Kidney epithelial cell (primary cell): ENCODE results near the gene INTS1. TPM values are rescaled to one million over a fixed set of nuclear protein-coding genes. Genes with fewer than 3 reads are reported as not detected.

ENCODE experiments used
- DNase-seq: peaks from one replicate; pipeline ENCODE4 v3.0.0-alpha.2; 2010; ENCODE audit warnings: low read depth
- H3K27me3 ChIP-seq: 2 replicates; pipeline ENCODE4 v1.6.0; 2011; ENCODE audit warnings: low read length; ENCODE audit not compliant: control insufficient read depth, insufficient read depth
- H3K36me3 ChIP-seq: 2 replicates; pipeline ENCODE4 v1.5.1; 2011; ENCODE audit warnings: low read length; ENCODE audit not compliant: control insufficient read depth, insufficient read depth
- H3K4me3 ChIP-seq: 2 replicates; pipeline ENCODE4 v1.5.1; 2011; ENCODE audit warnings: low read depth, mild to moderate bottlenecking, control low read depth, low read length
- CTCF ChIP-seq: IDR thresholded peaks from 2 replicates; pipeline ENCODE4 v1.5.1; 2011; ENCODE audit warnings: mild to moderate bottlenecking, moderate library complexity, low read length, control low read depth, inconsistent platforms; ENCODE audit not compliant: insufficient read depth, poor library complexity, severe bottlenecking
- total RNA-seq: library from RNA; depleted of rRNA; stranded (reverse); fragments of >200 nt; gene quantifications from 2 replicates; pipeline ENCODE4 v1.2.3, GENCODE V29; 2015

The INTS1 gene
- total RNA-seq, 1 donor from 2014 or later = 84.3 TPM

- TF ChIP-seq CTCF = no peak
- DNase-seq = peak; percentile 71
- H3K27me3 ChIP-seq = no peaks in the 10 kb centered on the region
- H3K36me3 ChIP-seq = no peaks in the 10 kb centered on the region
- peak overlapping the region; percentile 21 for H3K4me3 ChIP-seq
These were observed 28.5 kb upstream of the INTS1 start for GRCh38 chr7:1532456-1533254.

GRCh38 chr7:1531979-1532455 is 27.8 kb upstream of the INTS1 start:
- no peaks in the 10 kb centered on the region for H3K27me3 ChIP-seq
- H3K4me3 ChIP-seq = peak overlapping the region; percentile 54
- TF ChIP-seq CTCF = no peak
- H3K36me3 ChIP-seq = no peaks in the 10 kb centered on the region
- no peak for DNase-seq

GRCh38 chr7:1531263-1531978 is 27.2 kb upstream of the INTS1 start:
- Histone ChIP-seq H3K36me3 (no peaks in the 10 kb centered on the region), H3K27me3 (peaks cover 2% of the 10 kb centered on the region), H3K4me3 (peak overlapping the region; percentile 54)
- DNase-seq = no peak
- no peak for TF ChIP-seq CTCF

GRCh38 chr7:1530946-1531262 is 26.7 kb upstream of the INTS1 start:
- Histone ChIP-seq H3K36me3 (no peaks in the 10 kb centered on the region), H3K4me3 (peak overlapping the region; percentile 54), H3K27me3 (peaks cover 3% of the 10 kb centered on the region)
- no peak for TF ChIP-seq CTCF
- DNase-seq = no peak

GRCh38 chr7:1529383-1530116 is 25.4 kb upstream of the INTS1 start:
- no peak for TF ChIP-seq CTCF
- H3K27me3 ChIP-seq = peaks cover 3% of the 10 kb centered on the region
- no peaks in the 10 kb centered on the region for H3K36me3 ChIP-seq
- no peak overlapping the region for H3K4me3 ChIP-seq
- DNase-seq = no peak
